BE2C (cell line): ENCODE measurements around the gene PTPRH.

Experiments used
- DNase-seq: peaks from one replicate; pipeline ENCODE4 v3.0.0-alpha.2; 2020
- H3K27me3 ChIP-seq: fragments of 250-450 bp; sonication (Bioruptor Pico); 2 replicates; pipeline ENCODE4 v1.5.1; 2020; ENCODE audit warnings: mild to moderate bottlenecking
- H3K36me3 ChIP-seq: fragments of 250-450 bp; sonication (Bioruptor Pico); 2 replicates; pipeline ENCODE4 v1.5.1; 2020; ENCODE audit warnings: mild to moderate bottlenecking
- H3K4me1 ChIP-seq: fragments of 250-450 bp; sonication (Bioruptor Pico); 2 replicates; pipeline ENCODE4 v1.5.1; 2020
- H3K4me3 ChIP-seq: 2 replicates; pipeline ENCODE4 v1.5.1; 2011; ENCODE audit warnings: low read depth, low read length
- H3K9me3 ChIP-seq: fragments of 250-450 bp; sonication (Bioruptor Pico); 2 replicates; pipeline ENCODE4 v1.5.1; 2020
- TF ChIP-seq, protein P1 (sequence below): IDR thresholded peaks from 2 replicates; pipeline ENCODE4 v1.5.1; 2012; ENCODE audit warnings: mild to moderate bottlenecking, low read depth, low read length

The PTPRH gene

DNA sequence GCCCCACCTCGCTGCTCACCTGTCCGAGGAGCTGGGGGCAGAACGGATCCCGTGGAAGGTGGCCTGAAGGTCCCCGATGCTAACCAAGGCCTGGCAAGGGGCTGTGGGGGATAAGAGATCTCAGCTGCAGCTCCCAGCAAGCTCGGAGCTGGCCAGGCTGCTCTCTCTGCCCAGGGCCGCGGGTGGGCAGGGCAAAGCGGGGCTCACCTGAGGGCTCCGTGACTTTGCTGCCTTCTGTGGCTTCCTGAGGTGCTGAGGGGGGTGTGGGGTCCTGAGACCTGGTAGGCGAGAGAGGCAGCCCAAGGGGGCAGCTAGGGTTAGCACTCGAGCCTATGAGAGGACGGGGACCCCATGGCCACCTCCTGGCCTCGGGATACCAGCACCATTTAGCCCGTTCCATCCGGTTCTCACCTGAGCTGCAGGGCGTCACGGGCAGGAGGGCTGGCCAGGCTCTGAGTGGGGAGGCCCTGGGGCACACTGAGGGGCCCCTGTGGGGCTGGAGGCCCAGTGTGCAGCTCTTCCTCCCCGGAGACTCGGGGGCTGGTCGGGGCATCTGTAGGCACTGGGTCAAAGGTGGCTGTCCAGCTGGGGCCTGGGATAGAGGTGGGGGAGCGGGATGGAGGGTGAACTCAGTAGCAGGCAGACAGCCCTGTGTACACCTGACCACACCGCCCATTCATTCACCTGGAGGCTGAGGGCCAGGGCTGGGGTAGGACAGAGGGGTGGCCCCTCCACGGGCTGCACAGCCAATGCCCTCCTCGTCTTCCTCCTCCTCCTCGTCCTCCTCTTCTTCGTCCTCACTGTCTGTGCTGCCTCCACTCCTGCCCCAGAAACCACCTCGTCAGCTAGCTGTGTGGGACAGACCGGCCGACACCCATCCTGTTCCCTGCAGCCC is 22.3 kb upstream of the PTPRH start:
- no peak for DNase-seq
- H3K36me3 ChIP-seq = peaks cover 66% of the 10 kb centered on the region

DNA sequence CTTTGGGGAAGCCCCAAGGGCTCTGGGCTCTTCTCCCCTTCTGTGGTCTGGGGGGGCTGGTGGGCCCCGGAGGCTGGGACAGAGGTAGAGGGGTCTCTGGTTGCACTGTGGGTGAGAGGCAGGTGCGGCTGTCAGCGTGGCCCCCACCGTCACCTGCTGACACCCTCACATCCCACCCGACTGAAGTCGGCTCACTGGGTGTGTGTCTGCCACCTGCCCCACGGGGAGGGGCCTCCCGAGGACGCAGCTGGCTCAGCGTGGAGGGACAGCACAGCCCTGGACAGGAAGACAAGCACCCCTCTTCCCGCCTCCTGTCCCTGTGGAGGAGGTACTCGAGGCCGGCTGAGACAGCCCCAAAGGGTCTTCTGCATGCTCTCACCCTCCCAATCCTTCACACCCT is 21.5 kb upstream of the PTPRH start:
- no peaks in the 10 kb centered on the region for H3K27me3 ChIP-seq
- DNase-seq = no peak
- TF ChIP-seq, protein P1, sequence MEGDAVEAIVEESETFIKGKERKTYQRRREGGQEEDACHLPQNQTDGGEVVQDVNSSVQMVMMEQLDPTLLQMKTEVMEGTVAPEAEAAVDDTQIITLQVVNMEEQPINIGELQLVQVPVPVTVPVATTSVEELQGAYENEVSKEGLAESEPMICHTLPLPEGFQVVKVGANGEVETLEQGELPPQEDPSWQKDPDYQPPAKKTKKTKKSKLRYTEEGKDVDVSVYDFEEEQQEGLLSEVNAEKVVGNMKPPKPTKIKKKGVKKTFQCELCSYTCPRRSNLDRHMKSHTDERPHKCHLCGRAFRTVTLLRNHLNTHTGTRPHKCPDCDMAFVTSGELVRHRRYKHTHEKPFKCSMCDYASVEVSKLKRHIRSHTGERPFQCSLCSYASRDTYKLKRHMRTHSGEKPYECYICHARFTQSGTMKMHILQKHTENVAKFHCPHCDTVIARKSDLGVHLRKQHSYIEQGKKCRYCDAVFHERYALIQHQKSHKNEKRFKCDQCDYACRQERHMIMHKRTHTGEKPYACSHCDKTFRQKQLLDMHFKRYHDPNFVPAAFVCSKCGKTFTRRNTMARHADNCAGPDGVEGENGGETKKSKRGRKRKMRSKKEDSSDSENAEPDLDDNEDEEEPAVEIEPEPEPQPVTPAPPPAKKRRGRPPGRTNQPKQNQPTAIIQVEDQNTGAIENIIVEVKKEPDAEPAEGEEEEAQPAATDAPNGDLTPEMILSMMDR = no peak
- peaks cover 60% of the 10 kb centered on the region for H3K36me3 ChIP-seq
- peaks cover 27% of the 10 kb centered on the region for H3K4me1 ChIP-seq
- H3K4me3 ChIP-seq = no peak overlapping the region
- H3K9me3 ChIP-seq = no peaks in the 10 kb centered on the region

More for the DNA sequence above, 22.3 kb upstream of the PTPRH start:
- Histone ChIP-seq H3K4me1 (peaks cover 27% of the 10 kb centered on the region), H3K27me3 (no peaks in the 10 kb centered on the region), H3K4me3 (no peak overlapping the region), H3K9me3 (no peaks in the 10 kb centered on the region)
- TF ChIP-seq, protein P1 = no peak

DNA sequence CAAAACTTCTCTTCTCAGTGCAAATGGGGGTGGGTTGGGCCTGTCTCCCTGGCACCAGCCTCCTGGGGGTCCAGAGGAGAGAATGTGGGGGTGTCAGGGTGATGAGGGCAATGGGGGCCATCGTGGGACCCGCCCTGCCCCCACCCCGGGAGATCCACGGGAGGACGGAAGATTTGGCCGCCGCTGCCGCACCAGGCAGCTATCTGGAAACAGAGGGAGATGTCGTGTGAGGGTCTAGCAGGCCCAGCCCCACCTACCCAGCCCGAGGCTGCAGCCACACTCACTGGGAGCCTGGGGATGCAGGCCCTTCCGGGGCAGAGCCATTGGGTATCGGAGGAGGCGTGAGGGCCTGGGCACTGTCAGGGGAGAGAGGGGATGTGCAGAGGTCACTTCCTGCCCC is 21.0 kb upstream of the PTPRH start:
- peaks cover 60% of the 10 kb centered on the region for H3K36me3 ChIP-seq
- H3K9me3 ChIP-seq = no peaks in the 10 kb centered on the region
- H3K4me3 ChIP-seq = no peak overlapping the region
- TF ChIP-seq, protein P1 = no peak
- DNase-seq = no peak
- H3K27me3 ChIP-seq = no peaks in the 10 kb centered on the region
- peaks cover 27% of the 10 kb centered on the region for H3K4me1 ChIP-seq

DNA sequence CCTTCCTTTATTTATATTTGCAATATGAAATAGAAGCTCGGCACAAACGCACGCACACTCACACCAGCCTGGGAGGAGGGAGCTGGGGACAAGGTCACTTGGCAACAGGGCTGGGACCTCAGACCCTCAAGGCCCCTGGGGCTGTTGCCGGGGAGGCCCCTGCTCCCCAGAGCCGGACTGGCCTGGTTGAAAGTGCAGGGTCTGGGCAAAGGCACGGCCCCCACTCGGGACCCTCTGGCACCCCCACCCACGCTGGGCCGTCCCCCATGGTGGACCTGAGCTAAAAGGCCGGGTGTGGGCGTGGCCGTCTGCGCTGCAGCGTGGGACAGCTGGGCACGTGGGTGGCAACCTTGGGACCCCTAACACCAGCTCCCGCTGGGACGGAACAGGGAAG is 20.5 kb upstream of the PTPRH start:
- H3K4me3 ChIP-seq = no peak overlapping the region
- peaks cover 60% of the 10 kb centered on the region for H3K36me3 ChIP-seq
- no peaks in the 10 kb centered on the region for H3K27me3 ChIP-seq
- H3K4me1 ChIP-seq = peaks cover 27% of the 10 kb centered on the region
- DNase-seq = no peak
- TF ChIP-seq, protein P1 = no peak
- H3K9me3 ChIP-seq = no peaks in the 10 kb centered on the region

DNA sequence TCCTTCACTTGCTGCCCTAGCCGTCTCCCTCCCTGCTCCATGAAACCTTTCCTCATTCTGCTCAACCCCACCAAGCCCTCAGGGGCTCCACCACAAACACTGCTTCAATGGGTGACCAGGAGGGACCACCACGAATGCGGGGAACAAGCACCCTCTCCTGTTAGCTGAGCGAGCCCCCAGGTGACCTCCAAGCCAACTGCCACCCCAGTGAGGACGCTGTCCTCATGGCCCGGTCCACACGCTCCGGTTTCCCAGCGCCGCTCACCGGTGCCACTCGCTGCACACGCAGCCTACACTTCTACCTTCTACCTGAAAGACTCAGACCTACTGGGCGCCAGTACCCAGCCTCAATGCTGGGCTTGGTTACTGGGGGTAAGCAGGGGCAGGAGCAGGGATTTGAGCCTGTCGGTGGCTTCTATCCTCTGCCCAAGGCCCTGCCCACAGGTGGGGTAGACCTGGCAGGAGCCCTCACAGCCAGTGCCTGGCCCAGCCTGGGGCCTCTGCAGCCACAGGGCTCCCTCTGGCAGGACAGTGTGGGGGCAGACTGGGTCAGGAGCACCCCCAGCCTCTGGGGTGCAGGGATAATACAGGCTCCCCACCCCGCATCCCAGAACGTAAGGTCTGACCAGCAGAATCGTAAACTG is 20.0 kb upstream of the PTPRH start:
- Histone ChIP-seq H3K9me3 (no peaks in the 10 kb centered on the region), H3K36me3 (peaks cover 56% of the 10 kb centered on the region), H3K27me3 (no peaks in the 10 kb centered on the region), H3K4me3 (no peak overlapping the region), H3K4me1 (peaks cover 27% of the 10 kb centered on the region)
- no peak for DNase-seq
- TF ChIP-seq, protein P1 = no peak
